Activated T-helper 1 cell treated with anti-CD3 and anti-CD28 coated beads, Interleukin-12 subunit alpha, Interleukin-12 subunit beta, Interleukin-2, Interleukin-4 antibody, amounts not matched to agents 30 ng/mL and 10 ng/mL and 1 ng/mL, durations not matched to agents 14 hours and 24 hours and 36 hours (primary cell): ENCODE measurements around the gene SLC16A12. TPM values are rescaled to one million over a fixed set of nuclear protein-coding genes. Genes with fewer than 3 reads are reported as not detected.

Experiments used
- DNase-seq: peaks from one replicate; pipeline ENCODE4 v3.0.0; 2021; ENCODE audit warnings: low spot score
- H3K27ac Mint-ChIP-seq: one replicate; pipeline ENCODE4 v1.8.0; 2021; ENCODE audit warnings: mild to moderate bottlenecking, mixed read lengths
- H3K27me3 Mint-ChIP-seq: one replicate; pipeline ENCODE4 v1.8.0; 2022; ENCODE audit warnings: mild to moderate bottlenecking, moderate library complexity, mixed read lengths; ENCODE audit not compliant: insufficient read depth
- H3K36me3 Mint-ChIP-seq: one replicate; pipeline ENCODE4 v1.8.0; 2021; ENCODE audit warnings: low read depth, mixed read lengths
- H3K4me1 Mint-ChIP-seq: one replicate; pipeline ENCODE4 v1.8.0; 2021; ENCODE audit warnings: low read depth, mixed read lengths
- H3K4me3 Mint-ChIP-seq: one replicate; pipeline ENCODE4 v1.8.0; 2021; ENCODE audit warnings: mild to moderate bottlenecking, moderate library complexity, mixed read lengths
- H3K9me3 Mint-ChIP-seq: one replicate; pipeline ENCODE4 v1.8.0; 2021; ENCODE audit warnings: mixed read lengths
- intact Hi-C: fragments of 100-400 bp; cut with micrococcal nuclease; formaldehyde crosslinking; loops from one replicate; pipeline ENCODE4 v1.15.1; 2024
- total RNA-seq: library from RNA; stranded (reverse); gene quantifications from 2 replicates; pipeline ENCODE4 v1.2.3, GENCODE V29; 2022

Gene SLC16A12
- total RNA-seq, 1 donor from 2014 or later = not detected

GRCh38 chr10:89440226-89441009 lies 95.0 kb downstream of the SLC16A12 start:
- H3K27me3 Mint-ChIP-seq = peaks cover 16% of the 10 kb centered on the region
- no peaks in the 10 kb centered on the region for H3K36me3 Mint-ChIP-seq
- DNase-seq = no peak
- H3K9me3 Mint-ChIP-seq = no peaks in the 10 kb centered on the region
- no peak overlapping the region for H3K4me3 Mint-ChIP-seq
- H3K27ac Mint-ChIP-seq = no peak overlapping the region
- no peaks in the 10 kb centered on the region for H3K4me1 Mint-ChIP-seq
- intact Hi-C loops = no loop called here

- intact Hi-C loops = no loop called here
- Mint-ChIP-seq H3K9me3 (no peaks in the 10 kb centered on the region), H3K36me3 (no peaks in the 10 kb centered on the region), H3K27me3 (peaks cover 28% of the 10 kb centered on the region), H3K27ac (no peak overlapping the region), H3K4me3 (no peak overlapping the region), H3K4me1 (no peaks in the 10 kb centered on the region)
- DNase-seq = no peak
Measured at GRCh38 chr10:89438525-89438924, 96.9 kb downstream of the SLC16A12 start.

GRCh38 chr10:89431977-89432376 lies 103.4 kb downstream of the SLC16A12 start:
- Mint-ChIP-seq H3K27ac (no peak overlapping the region), H3K4me3 (no peak overlapping the region), H3K9me3 (no peaks in the 10 kb centered on the region), H3K4me1 (no peaks in the 10 kb centered on the region), H3K27me3 (peaks cover 39% of the 10 kb centered on the region), H3K36me3 (no peaks in the 10 kb centered on the region)
- intact Hi-C loops = no loop called here
- no peak for DNase-seq

GRCh38 chr10:89428877-89429276 lies 106.5 kb downstream of the SLC16A12 start:
- Mint-ChIP-seq H3K27ac (no peak overlapping the region), H3K27me3 (peaks cover 22% of the 10 kb centered on the region), H3K4me1 (no peaks in the 10 kb centered on the region), H3K9me3 (no peaks in the 10 kb centered on the region), H3K36me3 (peaks cover 2% of the 10 kb centered on the region), H3K4me3 (no peak overlapping the region)
- DNase-seq = no peak
- intact Hi-C loops = loop anchor here (10.0 kb wide), 1 partner anchor 1436 kb away; no protein-coding TSS in a partner anchor

GRCh38 chr10:89427629-89428028 lies 107.8 kb downstream of the SLC16A12 start:
- Mint-ChIP-seq H3K27ac (no peak overlapping the region), H3K9me3 (no peaks in the 10 kb centered on the region), H3K4me3 (no peak overlapping the region), H3K27me3 (peaks cover 14% of the 10 kb centered on the region), H3K4me1 (no peaks in the 10 kb centered on the region), H3K36me3 (peaks cover 6% of the 10 kb centered on the region)
- DNase-seq = no peak
- intact Hi-C loops = loop anchor here (10.0 kb wide), 1 partner anchor 1437 kb away; no protein-coding TSS in a partner anchor

- Mint-ChIP-seq H3K9me3 (no peaks in the 10 kb centered on the region), H3K4me3 (no peak overlapping the region), H3K27me3 (peaks cover 5% of the 10 kb centered on the region), H3K36me3 (peaks cover 11% of the 10 kb centered on the region), H3K27ac (no peak overlapping the region), H3K4me1 (no peaks in the 10 kb centered on the region)
- intact Hi-C loops = loop anchor here (1.0 to 10.0 kb wide), 3 partner anchors 11 to 1438 kb away; no protein-coding TSS in a partner anchor
- DNase-seq = no peak
Measured at GRCh38 chr10:89426230-89426868, 109.0 kb downstream of the SLC16A12 start.

- DNase-seq = no peak
- no peaks in the 10 kb centered on the region for H3K9me3 Mint-ChIP-seq
- H3K4me3 Mint-ChIP-seq = no peak overlapping the region
- H3K27me3 Mint-ChIP-seq = peaks cover 5% of the 10 kb centered on the region
- intact Hi-C loops = loop anchor here (10.0 kb wide), 1 partner anchor 1440 kb away; no protein-coding TSS in a partner anchor
- H3K27ac Mint-ChIP-seq = no peak overlapping the region
- H3K36me3 Mint-ChIP-seq = peaks cover 21% of the 10 kb centered on the region
- H3K4me1 Mint-ChIP-seq = no peaks in the 10 kb centered on the region
Measured at GRCh38 chr10:89425000-89425399, 110.4 kb downstream of the SLC16A12 start.

- no peak overlapping the region for H3K27ac Mint-ChIP-seq
- H3K4me3 Mint-ChIP-seq = no peak overlapping the region
- H3K4me1 Mint-ChIP-seq = peaks cover 30% of the 10 kb centered on the region
- intact Hi-C loops = loop anchor here (10.0 kb wide), 1 partner anchor 1444 kb away; no protein-coding TSS in a partner anchor
- H3K9me3 Mint-ChIP-seq = no peaks in the 10 kb centered on the region
- no peaks in the 10 kb centered on the region for H3K27me3 Mint-ChIP-seq
- H3K36me3 Mint-ChIP-seq = peaks cover 41% of the 10 kb centered on the region
- no peak for DNase-seq
Measured at GRCh38 chr10:89421018-89421476, 114.3 kb downstream of the SLC16A12 start.

- no peaks in the 10 kb centered on the region for H3K27me3 Mint-ChIP-seq
- intact Hi-C loops = loop anchor here (10.0 kb wide), 2 partner anchors 535 to 595 kb away; partner anchors contain the start of gene STAMBPL1
- no peaks in the 10 kb centered on the region for H3K9me3 Mint-ChIP-seq
- peaks cover 45% of the 10 kb centered on the region for H3K36me3 Mint-ChIP-seq
- no peak for DNase-seq
- H3K4me1 Mint-ChIP-seq = peaks cover 39% of the 10 kb centered on the region
- no peak overlapping the region for H3K4me3 Mint-ChIP-seq
- H3K27ac Mint-ChIP-seq = no peak overlapping the region
Measured at GRCh38 chr10:89419548-89419947, 115.8 kb downstream of the SLC16A12 start.

- Mint-ChIP-seq H3K36me3 (peaks cover 46% of the 10 kb centered on the region), H3K27ac (no peak overlapping the region)
- intact Hi-C loops = loop anchor here (10.0 kb wide), 2 partner anchors 532 to 592 kb away; partner anchors contain the start of gene STAMBPL1
Measured at GRCh38 chr10:89416465-89416864, 118.9 kb downstream of the SLC16A12 start.

GRCh38 chr10:89414879-89415821 lies 120.2 kb downstream of the SLC16A12 start:
- Mint-ChIP-seq H3K27me3 (no peaks in the 10 kb centered on the region), H3K9me3 (peaks cover 11% of the 10 kb centered on the region), H3K4me1 (peaks cover 76% of the 10 kb centered on the region), H3K36me3 (peaks cover 38% of the 10 kb centered on the region), H3K27ac (peak overlapping the region; percentile 97), H3K4me3 (peak overlapping the region; percentile 92)
- intact Hi-C loops = loop anchor here (1.0 to 10.0 kb wide), 8 partner anchors 11 to 590 kb away; partner anchors contain the start of genes FAS, IFIT1, KIF20B and PANK1
- DNase-seq = peak; percentile 27

More at GRCh38 chr10:89416465-89416864, 118.9 kb downstream of the SLC16A12 start:
- Mint-ChIP-seq H3K4me3 (peak overlapping the region; percentile 92), H3K9me3 (peaks cover 11% of the 10 kb centered on the region), H3K27me3 (no peaks in the 10 kb centered on the region), H3K4me1 (peaks cover 66% of the 10 kb centered on the region)
- no peak for DNase-seq
